Effector CD4-positive, alpha-beta T cell (primary cell): ENCODE data around the gene HMMR.
"Not testable (repeated sequence)": the region's sequence is repeated elsewhere in the genome, so short reads cannot be mapped to it uniquely, and the experiment has no call there.

Experiments used
- DNase-seq: peaks from one replicate; pipeline ENCODE4 v3.0.0-alpha.2; 2020

HMMR gene

GRCh38 chr5:163509291-163509951 lies 49.0 kb downstream of the HMMR start:
- no peak for DNase-seq

GRCh38 chr5:163512526-163512925 lies 52.1 kb downstream of the HMMR start:
- no peak for DNase-seq

GRCh38 chr5:163525096-163525495 lies 64.7 kb downstream of the HMMR start:
- DNase-seq = no peak

GRCh38 chr5:163529698-163530097 lies 69.3 kb downstream of the HMMR start:
- no peak for DNase-seq

- DNase-seq = no peak
Observed at GRCh38 chr5:163531272-163531671, 70.8 kb downstream of the HMMR start.

- DNase-seq = no peak
Observed at GRCh38 chr5:163532171-163533084, 72.0 kb downstream of the HMMR start.

GRCh38 chr5:163533223-163533622 lies 72.8 kb downstream of the HMMR start:
- no peak for DNase-seq

- no peak for DNase-seq
Observed at GRCh38 chr5:163534492-163535094, 74.2 kb downstream of the HMMR start.

GRCh38 chr5:163535290-163535689 lies 74.9 kb downstream of the HMMR start:
- no peak for DNase-seq

GRCh38 chr5:163536442-163536841 lies 76.0 kb downstream of the HMMR start:
- DNase-seq = not testable (repeated sequence)

GRCh38 chr5:163540696-163541095 lies 80.3 kb downstream of the HMMR start:
- no peak for DNase-seq
